NCI-H1436 (cell line): ENCODE data around the gene STPG1.
"Not testable (repeated sequence)": the region's sequence is repeated elsewhere in the genome, so short reads cannot be mapped to it uniquely, and the experiment has no call there.

Experiments
- DNase-seq: peaks from one replicate; lab custom pipeline; 2025; lab: John Stamatoyannopoulos, UW

Gene STPG1

GRCh38 chr1:24413350-24414163, at the start of gene STPG1:
TSS of gene STPG1 (minus strand) at chr1:24413782. CDS start at chr1:24401388, 12,394 bp downstream.
- peak; percentile 74 for DNase-seq

GRCh38 chr1:24462128-24462527, 48.5 kb upstream of the STPG1 start:
- not testable (repeated sequence) for DNase-seq

- DNase-seq: no peak
Measured at GRCh38 chr1:24459551-24460266, 46.1 kb upstream of the STPG1 start.

GRCh38 chr1:24457866-24458265, 44.3 kb upstream of the STPG1 start:
- no peak for DNase-seq

- DNase-seq: no peak
Measured at GRCh38 chr1:24455272-24455671, 41.7 kb upstream of the STPG1 start.

GRCh38 chr1:24454673-24455072, 41.1 kb upstream of the STPG1 start:
- DNase-seq: no peak

GRCh38 chr1:24452922-24453485, 39.4 kb upstream of the STPG1 start:
- no peak for DNase-seq

- no peak for DNase-seq
Measured at GRCh38 chr1:24451746-24452145, 38.2 kb upstream of the STPG1 start.

- no peak for DNase-seq
Measured at GRCh38 chr1:24450857-24451397, 37.3 kb upstream of the STPG1 start.

- no peak for DNase-seq
Measured at GRCh38 chr1:24450316-24450715, 36.7 kb upstream of the STPG1 start.

GRCh38 chr1:24446446-24446845, 32.9 kb upstream of the STPG1 start:
- DNase-seq: not testable (repeated sequence)

- DNase-seq: no peak
Measured at GRCh38 chr1:24443241-24443656, 29.7 kb upstream of the STPG1 start.

GRCh38 chr1:24442764-24443163, 29.2 kb upstream of the STPG1 start:
- no peak for DNase-seq

- no peak for DNase-seq
Measured at GRCh38 chr1:24441996-24442668, 28.6 kb upstream of the STPG1 start.

GRCh38 chr1:24441480-24441879, 27.9 kb upstream of the STPG1 start:
- DNase-seq: no peak

- DNase-seq: no peak
Measured at GRCh38 chr1:24440436-24440835, 26.9 kb upstream of the STPG1 start.

- no peak for DNase-seq
Measured at GRCh38 chr1:24438423-24438901, 24.9 kb upstream of the STPG1 start.

GRCh38 chr1:24437631-24438396, 24.2 kb upstream of the STPG1 start:
- no peak for DNase-seq

GRCh38 chr1:24435782-24436365, 22.3 kb upstream of the STPG1 start:
- DNase-seq: no peak

GRCh38 chr1:24427545-24427862, 13.9 kb upstream of the STPG1 start:
- peak; percentile 11 for DNase-seq
